A549 (cell line): ENCODE data around the gene CARD10. TPM values are rescaled to one million over a fixed set of nuclear protein-coding genes. Genes with fewer than 3 reads are reported as not detected.
A peak's percentile ranks its signal among the peaks of the same experiment; 100 is the strongest.

Source experiments
- ATAC-seq, 2 experiments: fragments of 200-7000 bp in 1 of 2; fragments of >200 bp in 1 of 2; cut with Nextera tagmentation in 1 of 2; cut with Tn5 transposase in 1 of 2; 3 replicates each; pipeline versions ENCODE4 v1.8.0 to v1.9.1; 2018 to 2020; ENCODE audit warnings: mild to moderate bottlenecking in 1 of 2, moderate library complexity in 1 of 2
- CTCF ChIA-PET: fragments of 300-600 bp; sonication (Branson Sonifier 250); formaldehyde crosslinking; extraction: SDS; loops from one replicate; lab custom pipeline; 2021; ENCODE audit warnings: antibody characterized with exemption, inconsistent platforms; lab: Yijun Ruan, JAX
- POLR2A ChIA-PET: fragments of 350-600 bp; formaldehyde crosslinking; extraction: SDS; loops from one replicate; lab custom pipeline; 2021; ENCODE audit warnings: antibody characterized with exemption, inconsistent platforms; lab: Yijun Ruan, JAX
- DNase-seq, 2 experiments: peaks; one replicate each; pipeline versions ENCODE4 v3.0.0 to v3.0.0-alpha.2; 2011 to 2016; ENCODE audit warnings: low read depth in 1 of 2, low spot score in 1 of 2
- FAIRE-seq: peaks from 2 replicates; lab custom pipeline; 2011; peaks lifted over from hg19 to GRCh38; lab: Jason Lieb, UNC
- H3K27ac ChIP-seq, 2 experiments: fragments of >200 bp; sonication (Bioruptor Twin); formaldehyde crosslinking; 3 replicates each; pipeline ENCODE4 v1.5.1; 2016 to 2017
- H3K4me1 ChIP-seq: fragments of >200 bp; sonication (Bioruptor Twin); formaldehyde crosslinking; 3 replicates; pipeline ENCODE4 v1.6.1; 2016
- H3K4me2 ChIP-seq: fragments of >200 bp; sonication (Bioruptor Twin); formaldehyde crosslinking; 3 replicates; pipeline ENCODE4 v1.6.1; 2016
- H3K4me3 ChIP-seq: fragments of >200 bp; sonication (Bioruptor Twin); formaldehyde crosslinking; 3 replicates; pipeline ENCODE4 v1.5.1; 2016
- H3K9me3 ChIP-seq: fragments of >200 bp; sonication (Bioruptor Twin); formaldehyde crosslinking; 3 replicates; pipeline ENCODE4 v1.6.1; 2016
- BHLHE40 ChIP-seq: IDR thresholded peaks from 2 replicates; pipeline ENCODE4 v1.6.1; 2012; ENCODE audit warnings: low read depth, low read length, inconsistent platforms
- CBX8 ChIP-seq: fragments of 200-600 bp; sonication (generic); IDR thresholded peaks from 2 replicates; pipeline ENCODE4 v1.6.1; 2016
- CHD2 ChIP-seq: fragments of 150-350 bp; IDR thresholded peaks from 2 replicates; pipeline ENCODE4 v1.6.1; 2014; ENCODE audit warnings: low read length; ENCODE audit not compliant: partially characterized antibody
- FOSL2 ChIP-seq, 2 experiments: fragments of 450-650 bp in 1 of 2; fragments of >200 bp in 1 of 2; sonication (Bioruptor Twin) in 1 of 2; formaldehyde crosslinking; IDR thresholded peaks; 2 replicates each; pipeline versions ENCODE4 v1.5.0 to v1.6.1; 2016 to 2020; ENCODE audit warnings: mild to moderate bottlenecking in 1 of 2, moderate library complexity in 1 of 2
- GATA3 ChIP-seq: IDR thresholded peaks from 2 replicates; pipeline ENCODE4 v1.6.1; 2012; ENCODE audit warnings: borderline replicate concordance
- HDAC2 ChIP-seq: fragments of 200-600 bp; sonication (generic); IDR thresholded peaks from 2 replicates; pipeline ENCODE4 v1.6.1; 2016
- HOXA7 ChIP-seq: fragments of 250-450 bp; sonication (Bioruptor Pico); IDR thresholded peaks from 2 replicates; pipeline ENCODE4 v1.5.0; 2020; ENCODE audit warnings: mild to moderate bottlenecking, moderate library complexity
- JUNB ChIP-seq: fragments of >200 bp; sonication (Bioruptor Twin); formaldehyde crosslinking; IDR thresholded peaks from 2 replicates; pipeline ENCODE4 v1.6.1; 2016
- MAX ChIP-seq: IDR thresholded peaks from 2 replicates; pipeline ENCODE4 v1.6.1; 2012
- POLR2A ChIP-seq: IDR thresholded peaks from 2 replicates; pipeline ENCODE4 v1.6.1; 2012; ENCODE audit warnings: mild to moderate bottlenecking, low read length
- SMC3 ChIP-seq: fragments of >200 bp; sonication (Bioruptor Twin); formaldehyde crosslinking; IDR thresholded peaks from 3 replicates; pipeline ENCODE4 v1.6.1; 2018; ENCODE audit warnings: inconsistent platforms
- SREBF2 ChIP-seq: fragments of 450-650 bp; IDR thresholded peaks from 2 replicates; pipeline ENCODE4 v1.6.1; 2014; ENCODE audit warnings: mild to moderate bottlenecking, moderate library complexity
- TP53 ChIP-seq: fragments of 250-450 bp; sonication (Bioruptor Pico); IDR thresholded peaks from 2 replicates; pipeline ENCODE4 v1.5.0; 2021; ENCODE audit warnings: mild to moderate bottlenecking, moderate library complexity
- WGBS: methylation state at CpG from one replicate; pipeline ENCODE4 v1.1.6; 2017; ENCODE audit errors: missing lambda C conversion rate; 5-methylcytosine and 5-hydroxymethylcytosine counted together
- polyA plus RNA-seq, 4 experiments: library from polyadenylated mRNA; depleted of rRNA in 3 of 4; stranded (reverse); fragments of >200 nt; fragmentation: RNase III in 1 of 4; extraction: RNeasy Plus Mini Kit Qiagen cat#74134 plus additional on column Dnase treatment in 1 of 4; gene quantifications; 2 replicates in 3 of 4; 3 replicates in 1 of 4; pipeline ENCODE4 v1.2.3, GENCODE V29; 2011 to 2017
- TF ChIP-seq, protein P1 (sequence below): fragments of 200-600 bp; sonication (generic); IDR thresholded peaks from 2 replicates; pipeline ENCODE4 v1.6.1; 2016; ENCODE audit warnings: antibody characterized with exemption, mild to moderate bottlenecking, moderate library complexity
- TF ChIP-seq, protein P2 (sequence below): IDR thresholded peaks from 2 replicates; pipeline ENCODE4 v1.6.1; 2012; ENCODE audit warnings: low read depth, borderline replicate concordance

The CARD10 gene
- polyA plus RNA-seq, 2 of the 4 experiments (the other 2 are of a cell fraction): 8.3 to 15.3 TPM

GRCh38 chr22:37565830-37566229 is 46.6 kb upstream of the CARD10 start:
- CTCF ChIA-PET: interaction anchor here (0.8 to 18.5 kb wide), 13 partner anchors 9 to 307 kb away, joined by 3 to 771 read pairs (median 10); partner anchors contain the start of gene LGALS2
- no peak for DNase-seq
- Histone ChIP-seq H3K9me3 (no peaks in the 10 kb centered on the region), H3K4me3 (no peak overlapping the region), H3K27ac (peak overlapping the region in 1 of 2 experiments; percentile 28; a peak in 1 of 6 replicates), H3K4me1 (peaks cover 64% of the 10 kb centered on the region), H3K4me2 (no peak overlapping the region)
- WGBS: 81% methylated on average over 14 of the region's 17 CpGs
- POLR2A ChIA-PET: interaction anchor here (1.1 kb wide), 1 partner anchor 11 kb away, joined by 6 read pairs; no protein-coding TSS in a partner anchor
- no peak for FAIRE-seq
- TF ChIP-seq TP53 (CRISPR knock-in tag): no peak
- no peak for TF ChIP-seq SREBF2
- TF ChIP-seq BHLHE40: no peak
- TF ChIP-seq MAX: no peak
- no peak for TF ChIP-seq CHD2
- no peak for ATAC-seq

DNA sequence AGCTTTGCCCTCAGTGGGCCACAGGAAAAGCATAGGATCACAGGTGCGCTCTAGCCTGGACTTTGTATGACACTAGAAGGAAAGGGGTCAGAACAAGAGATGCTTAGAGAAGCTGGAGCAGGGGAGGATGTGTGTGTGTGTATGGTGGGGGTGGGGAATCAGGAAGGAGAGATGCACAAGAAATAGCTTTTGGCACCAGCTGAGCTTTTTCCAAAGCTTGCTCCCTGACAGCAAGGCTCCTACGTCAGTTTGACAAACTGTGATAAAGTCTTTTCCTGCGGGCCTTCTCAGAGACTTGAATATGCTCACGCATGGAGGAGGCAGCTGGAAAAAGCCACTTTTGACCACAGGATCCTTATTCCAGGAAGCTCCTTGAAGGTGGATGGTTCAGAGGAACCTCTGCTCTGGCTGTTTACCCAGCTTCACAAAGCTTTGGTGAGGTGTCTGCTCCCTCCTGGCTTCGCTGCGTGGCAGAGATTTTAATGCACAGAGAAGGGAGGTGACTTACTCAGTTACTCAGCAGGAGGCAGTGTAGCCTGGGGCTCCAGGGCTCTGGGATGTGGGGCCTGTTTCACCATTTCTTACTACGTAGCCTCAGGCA is 45.0 kb upstream of the CARD10 start:
- Histone ChIP-seq H3K9me3 (no peaks in the 10 kb centered on the region), H3K4me3 (no peak overlapping the region), H3K4me1 (peaks cover 54% of the 10 kb centered on the region), H3K27ac (peak overlapping the region; percentile 59 to 100; a peak in 4 of 6 replicates), H3K4me2 (peak overlapping the region; percentile 98)
- TF ChIP-seq, protein P1, sequence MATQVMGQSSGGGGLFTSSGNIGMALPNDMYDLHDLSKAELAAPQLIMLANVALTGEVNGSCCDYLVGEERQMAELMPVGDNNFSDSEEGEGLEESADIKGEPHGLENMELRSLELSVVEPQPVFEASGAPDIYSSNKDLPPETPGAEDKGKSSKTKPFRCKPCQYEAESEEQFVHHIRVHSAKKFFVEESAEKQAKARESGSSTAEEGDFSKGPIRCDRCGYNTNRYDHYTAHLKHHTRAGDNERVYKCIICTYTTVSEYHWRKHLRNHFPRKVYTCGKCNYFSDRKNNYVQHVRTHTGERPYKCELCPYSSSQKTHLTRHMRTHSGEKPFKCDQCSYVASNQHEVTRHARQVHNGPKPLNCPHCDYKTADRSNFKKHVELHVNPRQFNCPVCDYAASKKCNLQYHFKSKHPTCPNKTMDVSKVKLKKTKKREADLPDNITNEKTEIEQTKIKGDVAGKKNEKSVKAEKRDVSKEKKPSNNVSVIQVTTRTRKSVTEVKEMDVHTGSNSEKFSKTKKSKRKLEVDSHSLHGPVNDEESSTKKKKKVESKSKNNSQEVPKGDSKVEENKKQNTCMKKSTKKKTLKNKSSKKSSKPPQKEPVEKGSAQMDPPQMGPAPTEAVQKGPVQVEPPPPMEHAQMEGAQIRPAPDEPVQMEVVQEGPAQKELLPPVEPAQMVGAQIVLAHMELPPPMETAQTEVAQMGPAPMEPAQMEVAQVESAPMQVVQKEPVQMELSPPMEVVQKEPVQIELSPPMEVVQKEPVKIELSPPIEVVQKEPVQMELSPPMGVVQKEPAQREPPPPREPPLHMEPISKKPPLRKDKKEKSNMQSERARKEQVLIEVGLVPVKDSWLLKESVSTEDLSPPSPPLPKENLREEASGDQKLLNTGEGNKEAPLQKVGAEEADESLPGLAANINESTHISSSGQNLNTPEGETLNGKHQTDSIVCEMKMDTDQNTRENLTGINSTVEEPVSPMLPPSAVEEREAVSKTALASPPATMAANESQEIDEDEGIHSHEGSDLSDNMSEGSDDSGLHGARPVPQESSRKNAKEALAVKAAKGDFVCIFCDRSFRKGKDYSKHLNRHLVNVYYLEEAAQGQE: no peak
- TF ChIP-seq SMC3: no peak
- no peak for TF ChIP-seq CBX8
- no peak for TF ChIP-seq HDAC2
- TF ChIP-seq, protein P2, sequence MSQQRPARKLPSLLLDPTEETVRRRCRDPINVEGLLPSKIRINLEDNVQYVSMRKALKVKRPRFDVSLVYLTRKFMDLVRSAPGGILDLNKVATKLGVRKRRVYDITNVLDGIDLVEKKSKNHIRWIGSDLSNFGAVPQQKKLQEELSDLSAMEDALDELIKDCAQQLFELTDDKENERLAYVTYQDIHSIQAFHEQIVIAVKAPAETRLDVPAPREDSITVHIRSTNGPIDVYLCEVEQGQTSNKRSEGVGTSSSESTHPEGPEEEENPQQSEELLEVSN: no peak
- no peak for TF ChIP-seq GATA3
- FAIRE-seq: no peak
- ChIA-PET CTCF (interaction anchor here (0.9 to 18.5 kb wide), 7 partner anchors 15 to 92 kb away, joined by 3 to 771 read pairs (median 36); partner anchors contain the start of gene LGALS2), POLR2A (interaction anchor here (1.0 kb wide), 1 partner anchor 22 kb away, joined by 3 read pairs; no protein-coding TSS in a partner anchor)
- DNase-seq: no peak
- no peak for ATAC-seq
- 93% methylated on average over 7 of the region's 7 CpGs for WGBS

DNA sequence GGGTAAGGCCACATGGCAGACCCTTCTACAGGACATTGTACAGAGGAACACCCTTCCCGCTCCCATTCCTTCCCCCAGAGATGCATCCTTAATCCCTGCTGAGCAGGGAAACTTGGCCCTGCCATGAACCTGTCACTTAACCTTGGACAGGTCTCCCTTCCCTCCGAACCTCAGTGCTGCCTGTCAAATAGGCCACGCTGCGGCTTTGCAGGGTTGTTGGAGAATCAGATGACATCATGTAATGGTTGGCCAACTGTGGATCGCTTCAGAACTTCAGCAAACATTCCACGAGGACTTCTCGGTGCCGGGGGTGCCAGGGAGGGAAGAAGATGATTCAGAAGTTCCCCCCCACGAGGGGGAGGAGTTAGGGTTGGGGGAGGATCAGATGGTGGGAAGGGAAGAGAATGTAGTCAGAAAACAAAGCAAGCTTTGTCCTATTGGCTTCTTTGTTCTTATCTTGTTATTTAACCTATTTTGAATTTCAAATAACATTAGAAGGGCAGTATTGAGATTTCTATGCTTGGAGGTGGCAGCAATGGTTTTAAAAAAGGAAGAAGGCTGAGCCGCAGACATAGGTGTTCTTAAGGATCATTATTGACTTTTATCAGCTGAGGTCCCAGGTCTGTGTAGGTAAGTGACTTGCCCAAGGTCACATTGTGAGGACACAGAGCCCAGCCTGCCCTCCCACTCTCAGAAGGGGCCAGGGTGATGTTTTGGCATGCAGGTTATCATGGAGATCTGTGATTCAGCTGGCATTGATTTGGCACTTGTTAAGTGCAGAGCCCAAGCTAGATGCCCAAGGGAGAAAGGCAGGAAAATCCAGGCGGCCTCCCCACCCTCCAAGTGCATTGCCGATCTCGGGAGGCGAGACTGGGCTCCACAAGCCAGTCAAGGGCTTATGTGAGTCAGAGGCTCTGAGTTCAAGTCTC is 44.2 kb upstream of the CARD10 start:
- H3K27ac ChIP-seq: peak overlapping the region; percentile 100
- 11% methylated on average over 9 of the region's 14 CpGs for WGBS
- DNase-seq: peak; percentile 73 to 83
- CTCF ChIA-PET: interaction anchor here (0.9 to 18.5 kb wide), 11 partner anchors 16 to 107 kb away, joined by 3 to 771 read pairs (median 4); partner anchors contain the start of gene LGALS2
- peak overlapping the region; percentile 98 for H3K4me2 ChIP-seq
- POLR2A ChIA-PET: interaction anchor here (1.0 to 1.5 kb wide), 2 partner anchors 22 to 29 kb away, joined by 3 to 5 read pairs; no protein-coding TSS in a partner anchor
- H3K9me3 ChIP-seq: no peaks in the 10 kb centered on the region
- no peak for FAIRE-seq
- peak; percentile 31 to 35; a peak in 4 of 6 replicates for ATAC-seq
- TF ChIP-seq JUNB (peak; percentile 31; the same call in 1 of the 2 replicates), HOXA7 (CRISPR knock-in tag) (no peak), MAX (peak; percentile 71), POLR2A (no peak), FOSL2 (IDR thresholded peaks at IDR 0.05) (no peak), FOSL2 (CRISPR knock-in tag; IDR thresholded peaks at IDR 0.05) (peak; percentile 59), GATA3 (0 out of 2 replicates have a peak, but pooled peaks have one; percentile 17)
- TF ChIP-seq, protein P1: 0 out of 2 replicates have a peak, but pooled peaks have one; percentile 16
- TF ChIP-seq, protein P2: peak; percentile 50; the same call in 1 of the 2 replicates
- TF ChIP-seq, all 56 proteins: peak for 6
- Histone ChIP-seq H3K4me3 (peak overlapping the region; percentile 16; the same call in 2 of the 3 replicates), H3K4me1 (peaks cover 48% of the 10 kb centered on the region)
